K562 (cell line): Measurements from ENCODE around the gene NTRK3. TPM values are rescaled to one million over a fixed set of nuclear protein-coding genes. Genes with fewer than 3 reads are reported as not detected.

Source experiments
- ATAC-seq: fragments of 200-7000 bp; cut with Tn5 transposase; 3 replicates; pipeline ENCODE4 v1.9.1; 2020; ENCODE audit warnings: moderate library complexity
- BruUV-seq: library from RNA; stranded (reverse); fragments of 400-500 nt; replicated peaks from 2 replicates; lab custom pipeline; 2021; lab: Mats Ljungman, UMichigan
- CTCF ChIA-PET: fragments of 300-600 bp; formaldehyde crosslinking; extraction: SDS; loops from one replicate; lab custom pipeline; 2021; ENCODE audit warnings: low intra/inter-chr PET ratio; lab: Yijun Ruan, JAX
- POLR2A ChIA-PET: fragments of 300-600, 350-650 bp; sonication (Branson Sonifier 250); formaldehyde crosslinking; extraction: SDS; loops from one replicate; lab custom pipeline; 2021; ENCODE audit warnings: antibody characterized with exemption, inconsistent platforms; lab: Yijun Ruan, JAX
- DNase-seq, 4 experiments: peaks; one replicate each; pipeline versions ENCODE4 v3.0.0 to v3.0.0-alpha.2; 2011 to 2018; ENCODE audit warnings: low spot score in 3 of 4, mixed read lengths in 3 of 4; ENCODE audit errors: extremely low read depth in 1 of 4
- FAIRE-seq: peaks from 2 replicates; lab custom pipeline; 2011; peaks lifted over from hg19 to GRCh38; lab: Jason Lieb, UNC
- H2AFZ ChIP-seq: 2 replicates; pipeline ENCODE4 v1.6.0; 2011; ENCODE audit warnings: low read depth, low read length, control low read depth, inconsistent platforms
- H3K27ac ChIP-seq: fragments of 200-600 bp; 3 replicates; pipeline ENCODE4 v1.8.0; 2011; ENCODE audit warnings: low read depth, mild to moderate bottlenecking, control low read depth, inconsistent platforms, low read length, moderate library complexity, mixed read lengths; ENCODE audit errors: extremely low read depth
- H3K27me3 ChIP-seq, 2 experiments: fragments of 300-600 bp in 1 of 2; 2 replicates in 1 of 2; 3 replicates in 1 of 2; pipeline versions ENCODE4 v1.6.0 to v1.8.0; 2011; ENCODE audit warnings: inconsistent platforms in 2 of 2, low read length in 2 of 2, mild to moderate bottlenecking in 1 of 2, mixed read lengths in 1 of 2, moderate library complexity in 1 of 2; ENCODE audit not compliant: control insufficient read depth in 2 of 2, insufficient read depth in 2 of 2
- H3K36me3 ChIP-seq: fragments of 300-600 bp; 3 replicates; pipeline ENCODE4 v1.8.0; 2011; ENCODE audit warnings: mild to moderate bottlenecking, low read length, inconsistent platforms; ENCODE audit not compliant: control insufficient read depth, insufficient read depth
- H3K4me1 ChIP-seq, 2 experiments: fragments of 200-600 bp in 1 of 2; replicated peaks in 1 of 2; 2 replicates in 1 of 2; 3 replicates in 1 of 2; pipeline versions ENCODE4 v1.5.1 to v1.8.0; 2011; ENCODE audit warnings: inconsistent platforms in 2 of 2, low read length in 2 of 2, mild to moderate bottlenecking in 1 of 2, mixed read lengths in 1 of 2, moderate library complexity in 1 of 2; ENCODE audit not compliant: control insufficient read depth in 2 of 2, insufficient read depth in 2 of 2
- H3K4me2 ChIP-seq: 2 replicates; pipeline ENCODE4 v1.6.1; 2011; ENCODE audit warnings: low read length, control low read depth, inconsistent platforms, mixed read lengths; ENCODE audit not compliant: insufficient read depth
- H3K4me3 ChIP-seq: fragments of 200-600 bp; sonication (generic), shearing (Covaris generic); 2 replicates; pipeline ENCODE4 v1.5.1; 2016; ENCODE audit warnings: control low read depth, inconsistent platforms
- H3K79me2 ChIP-seq: fragments of 200-600 bp; 3 replicates; pipeline ENCODE4 v1.8.0; 2011; ENCODE audit warnings: low read length, inconsistent platforms; ENCODE audit not compliant: control insufficient read depth, insufficient read depth
- H3K9ac ChIP-seq, 2 experiments: 2 replicates each; pipeline versions ENCODE4 v1.6.0 to v1.6.1; 2011; ENCODE audit warnings: low read depth in 2 of 2, low read length in 2 of 2, control low read depth in 1 of 2, inconsistent platforms in 1 of 2, mild to moderate bottlenecking in 1 of 2, mixed read lengths in 1 of 2; ENCODE audit not compliant: insufficient read depth in 1 of 2
- H3K9me1 ChIP-seq: one replicate; pipeline ENCODE4 v1.6.0; 2011; ENCODE audit warnings: inconsistent platforms, mild to moderate bottlenecking, low read length, moderate library complexity; ENCODE audit not compliant: control insufficient read depth, insufficient read depth
- H3K9me3 ChIP-seq: replicated peaks from 2 replicates; pipeline ENCODE4 v1.5.1; 2011; ENCODE audit warnings: low read depth, low read length, inconsistent platforms; ENCODE audit not compliant: control insufficient read depth, insufficient read depth
- H4K20me1 ChIP-seq: replicated peaks from 2 replicates; pipeline ENCODE4 v1.6.1; 2011; ENCODE audit warnings: low read length, inconsistent platforms, mixed read lengths; ENCODE audit not compliant: control insufficient read depth, insufficient read depth
- ERF ChIP-seq: fragments of 450-650 bp; formaldehyde crosslinking; IDR thresholded peaks from 2 replicates; pipeline ENCODE4 v1.4.0; 2020; ENCODE audit warnings: mild to moderate bottlenecking, mixed read lengths
- ESRRB ChIP-seq: fragments of 250-450 bp; sonication (Bioruptor Pico); IDR thresholded peaks from 2 replicates; pipeline ENCODE4 v1.5.0; 2020; ENCODE audit warnings: mild to moderate bottlenecking, moderate library complexity, borderline replicate concordance
- GATAD2B ChIP-seq: fragments of 450-650 bp; IDR thresholded peaks from 2 replicates; pipeline ENCODE4 v1.6.1; 2017; ENCODE audit warnings: mild to moderate bottlenecking, borderline replicate concordance
- HMG20A ChIP-seq: fragments of 450-650 bp; formaldehyde crosslinking; conservative IDR thresholded peaks from 2 replicates; pipeline ENCODE4 v1.4.0; 2020; ENCODE audit warnings: mild to moderate bottlenecking, mixed read lengths
- MCM7 ChIP-seq, 2 experiments: fragments of 450-650 bp; IDR thresholded peaks; 2 replicates each; pipeline ENCODE4 v1.6.1; 2016 to 2018
- NFRKB ChIP-seq: fragments of 450-650 bp; IDR thresholded peaks from 2 replicates; pipeline ENCODE4 v1.6.1; 2016; ENCODE audit warnings: low read depth
- THRA ChIP-seq: fragments of 450-650 bp; IDR thresholded peaks from 2 replicates; pipeline ENCODE4 v1.6.1; 2017; ENCODE audit warnings: mild to moderate bottlenecking, moderate library complexity
- U2AF1 ChIP-seq: fragments of 200-400 bp; formaldehyde crosslinking; optimal IDR thresholded peaks from 2 replicates; pipeline ENCODE3; 2017; ENCODE audit warnings: mild to moderate bottlenecking, low read depth, low read length, moderate library complexity
- U2AF2 ChIP-seq: fragments of 200-400 bp; formaldehyde crosslinking; optimal IDR thresholded peaks from 2 replicates; pipeline ENCODE3; 2017; ENCODE audit warnings: low read depth, mild to moderate bottlenecking, low read length
- ZBTB8A ChIP-seq: fragments of 450-650 bp; IDR thresholded peaks from 2 replicates; pipeline ENCODE4 v1.6.1; 2018; ENCODE audit warnings: mild to moderate bottlenecking, moderate library complexity; ENCODE audit not compliant: partially characterized antibody
- ZNF431 ChIP-seq: sonication (generic); formaldehyde crosslinking; IDR thresholded peaks from 2 replicates; pipeline ENCODE4 v1.8.0; 2022; ENCODE audit warnings: mild to moderate bottlenecking, missing genetic modification reagents
- ZNF79 ChIP-seq: fragments of 250-450 bp; sonication (Bioruptor Pico); IDR thresholded peaks from 2 replicates; pipeline ENCODE4 v1.4.0; 2020; ENCODE audit warnings: low read depth, mild to moderate bottlenecking, moderate library complexity
- WGBS: fragments of 100-300 bp; shearing (Covaris generic); methylation state at CpG from one replicate; pipeline ENCODE4 v1.1.6; 2016; ENCODE audit warnings: low coverage, mixed read lengths; ENCODE audit not compliant: insufficient coverage; ENCODE audit errors: missing lambda C conversion rate; 5-methylcytosine and 5-hydroxymethylcytosine counted together
- in situ Hi-C: fragments of 300-500 bp; cut with MboI; formaldehyde crosslinking; loops from 4 replicates; pipeline ENCODE4 v1.15.0; 2018; ENCODE audit warnings: inconsistent platforms, mixed read lengths
- intact Hi-C: fragments of 100-400 bp; cut with micrococcal nuclease; formaldehyde crosslinking; loops from 2 replicates; pipeline ENCODE4 v1.14.2; 2022
- polyA plus RNA-seq, 8 experiments: library from polyadenylated mRNA; depleted of rRNA in 4 of 8; stranded (reverse) in 5 of 8; unstranded in 3 of 8; fragments of >200 nt; fragmentation: Nextera tagmentation in 2 of 8; fragmentation: Illumina TruSeq in 1 of 8; extraction: Ambion mirVana in 2 of 8; extraction: Trizol in 1 of 8; gene quantifications; 2 replicates each; pipeline versions ENCODE4 v1.2.1 to v1.2.3, GENCODE V29; 2011 to 2014; ENCODE audit warnings: inconsistent platforms in 1 of 8, missing spikeins in 1 of 8
- total RNA-seq, 7 experiments: library from RNA; depleted of rRNA in 6 of 7; stranded (reverse); fragments of >200 nt in 6 of 7; fragmentation: Illumina TruSeq in 2 of 7; extraction: Trizol in 2 of 7; gene quantifications; 2 replicates each; pipeline versions ENCODE4 v1.2.1 to v1.2.3, GENCODE V29; 2011 to 2021; ENCODE audit warnings: low replicate concordance in 1 of 7
- TF ChIP-seq, protein P1 (sequence below): sonication (generic); formaldehyde crosslinking; IDR thresholded peaks from 2 replicates; pipeline ENCODE4 v1.8.0; 2023; ENCODE audit warnings: missing genetic modification reagents, mild to moderate bottlenecking, borderline replicate concordance
- TF ChIP-seq, protein P2 (sequence below): fragments of 450-650 bp; formaldehyde crosslinking; IDR thresholded peaks from 2 replicates; pipeline ENCODE4 v1.4.0; 2020; ENCODE audit warnings: mild to moderate bottlenecking, moderate library complexity

Gene NTRK3
- total and polyA plus RNA-seq, 9 of the 15 experiments (the other 6 are each of a cell fraction or from before 2014, with no cell fraction given): 0.11 to 0.13 TPM; not detected in 7

DNA sequence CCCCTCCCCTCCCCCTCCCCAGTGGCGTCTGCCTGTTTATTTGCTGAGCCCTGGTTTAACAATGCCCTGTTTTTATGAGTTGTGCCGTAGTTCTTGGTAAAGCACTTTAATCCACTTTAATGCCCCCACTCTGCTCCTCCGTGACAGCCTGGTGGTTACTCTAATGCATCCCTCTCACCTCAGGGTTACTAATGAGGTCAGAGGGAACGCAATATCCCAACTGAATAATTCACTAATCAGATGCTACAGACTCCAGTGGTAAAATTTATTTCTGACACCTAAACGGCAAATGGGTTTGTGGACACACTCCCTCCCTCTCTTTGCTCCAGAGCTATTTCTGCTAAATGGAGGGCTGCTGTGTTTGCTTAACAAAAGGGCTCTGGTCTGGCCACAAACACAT, 26.1 kb upstream of the NTRK3 start (continued):
- TF ChIP-seq, protein P1, sequence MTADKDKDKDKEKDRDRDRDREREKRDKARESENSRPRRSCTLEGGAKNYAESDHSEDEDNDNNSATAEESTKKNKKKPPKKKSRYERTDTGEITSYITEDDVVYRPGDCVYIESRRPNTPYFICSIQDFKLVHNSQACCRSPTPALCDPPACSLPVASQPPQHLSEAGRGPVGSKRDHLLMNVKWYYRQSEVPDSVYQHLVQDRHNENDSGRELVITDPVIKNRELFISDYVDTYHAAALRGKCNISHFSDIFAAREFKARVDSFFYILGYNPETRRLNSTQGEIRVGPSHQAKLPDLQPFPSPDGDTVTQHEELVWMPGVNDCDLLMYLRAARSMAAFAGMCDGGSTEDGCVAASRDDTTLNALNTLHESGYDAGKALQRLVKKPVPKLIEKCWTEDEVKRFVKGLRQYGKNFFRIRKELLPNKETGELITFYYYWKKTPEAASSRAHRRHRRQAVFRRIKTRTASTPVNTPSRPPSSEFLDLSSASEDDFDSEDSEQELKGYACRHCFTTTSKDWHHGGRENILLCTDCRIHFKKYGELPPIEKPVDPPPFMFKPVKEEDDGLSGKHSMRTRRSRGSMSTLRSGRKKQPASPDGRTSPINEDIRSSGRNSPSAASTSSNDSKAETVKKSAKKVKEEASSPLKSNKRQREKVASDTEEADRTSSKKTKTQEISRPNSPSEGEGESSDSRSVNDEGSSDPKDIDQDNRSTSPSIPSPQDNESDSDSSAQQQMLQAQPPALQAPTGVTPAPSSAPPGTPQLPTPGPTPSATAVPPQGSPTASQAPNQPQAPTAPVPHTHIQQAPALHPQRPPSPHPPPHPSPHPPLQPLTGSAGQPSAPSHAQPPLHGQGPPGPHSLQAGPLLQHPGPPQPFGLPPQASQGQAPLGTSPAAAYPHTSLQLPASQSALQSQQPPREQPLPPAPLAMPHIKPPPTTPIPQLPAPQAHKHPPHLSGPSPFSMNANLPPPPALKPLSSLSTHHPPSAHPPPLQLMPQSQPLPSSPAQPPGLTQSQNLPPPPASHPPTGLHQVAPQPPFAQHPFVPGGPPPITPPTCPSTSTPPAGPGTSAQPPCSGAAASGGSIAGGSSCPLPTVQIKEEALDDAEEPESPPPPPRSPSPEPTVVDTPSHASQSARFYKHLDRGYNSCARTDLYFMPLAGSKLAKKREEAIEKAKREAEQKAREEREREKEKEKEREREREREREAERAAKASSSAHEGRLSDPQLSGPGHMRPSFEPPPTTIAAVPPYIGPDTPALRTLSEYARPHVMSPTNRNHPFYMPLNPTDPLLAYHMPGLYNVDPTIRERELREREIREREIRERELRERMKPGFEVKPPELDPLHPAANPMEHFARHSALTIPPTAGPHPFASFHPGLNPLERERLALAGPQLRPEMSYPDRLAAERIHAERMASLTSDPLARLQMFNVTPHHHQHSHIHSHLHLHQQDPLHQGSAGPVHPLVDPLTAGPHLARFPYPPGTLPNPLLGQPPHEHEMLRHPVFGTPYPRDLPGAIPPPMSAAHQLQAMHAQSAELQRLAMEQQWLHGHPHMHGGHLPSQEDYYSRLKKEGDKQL (CRISPR knock-in tag): no peak
- no peak for TF ChIP-seq HMG20A

- peaks cover 4% of the 10 kb centered on the region for H4K20me1 ChIP-seq
- DNase-seq (no peak), FAIRE-seq (no peak), ATAC-seq (no peak)
- intact Hi-C loops (no loop called here), in situ Hi-C loops (no loop called here)
- H3K4me2 ChIP-seq: no peak overlapping the region
- no peak overlapping the region for H3K27ac ChIP-seq
- no TSS peak for BruUV-seq
- no peak overlapping the region for H3K4me3 ChIP-seq
- peaks cover 0 to 9% of the 10 kb centered on the region in 2 experiments; a peak in 3 of 5 replicates for H3K27me3 ChIP-seq
- H3K9me3 ChIP-seq: no peaks in the 10 kb centered on the region
- no peak overlapping the region for H3K9ac ChIP-seq
- no peaks in the 10 kb centered on the region for H3K9me1 ChIP-seq
- H2AFZ ChIP-seq: no peak overlapping the region
- ChIA-PET CTCF (no interaction called here), POLR2A (interaction anchor here (0.7 kb wide), 1 partner anchor 424 kb away, joined by 3 read pairs; no protein-coding TSS in a partner anchor)
- no peaks in the 10 kb centered on the region for H3K4me1 ChIP-seq
- 0% methylated on average over 15 of the region's 16 CpGs for WGBS
- no peaks in the 10 kb centered on the region for H3K36me3 ChIP-seq
- H3K79me2 ChIP-seq: no peaks in the 10 kb centered on the region
- TF ChIP-seq ZBTB8A (no peak), ZNF79 (CRISPR knock-in tag) (no peak), ERF (no peak), NFRKB (no peak), U2AF1 (no peak), ZNF431 (no peak), THRA (no peak), ESRRB (CRISPR knock-in tag) (no peak), U2AF2 (no peak), GATAD2B (no peak), MCM7 (IDR thresholded peaks at IDR 0.05) (no peak)
- TF ChIP-seq, protein P2, sequence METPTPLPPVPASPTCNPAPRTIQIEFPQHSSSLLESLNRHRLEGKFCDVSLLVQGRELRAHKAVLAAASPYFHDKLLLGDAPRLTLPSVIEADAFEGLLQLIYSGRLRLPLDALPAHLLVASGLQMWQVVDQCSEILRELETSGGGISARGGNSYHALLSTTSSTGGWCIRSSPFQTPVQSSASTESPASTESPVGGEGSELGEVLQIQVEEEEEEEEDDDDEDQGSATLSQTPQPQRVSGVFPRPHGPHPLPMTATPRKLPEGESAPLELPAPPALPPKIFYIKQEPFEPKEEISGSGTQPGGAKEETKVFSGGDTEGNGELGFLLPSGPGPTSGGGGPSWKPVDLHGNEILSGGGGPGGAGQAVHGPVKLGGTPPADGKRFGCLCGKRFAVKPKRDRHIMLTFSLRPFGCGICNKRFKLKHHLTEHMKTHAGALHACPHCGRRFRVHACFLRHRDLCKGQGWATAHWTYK (CRISPR knock-in tag): no peak
These were observed 20.4 kb upstream of the NTRK3 start for GRCh38 chr15:88276821-88277410.
